ENCODE data around the gene ALG10B. TPM values are rescaled to one million over a fixed set of nuclear protein-coding genes. Genes with fewer than 3 reads are reported as not detected.

Gene ALG10B
- total and polyA plus RNA-seq, 2 of the 4 experiments (the other 2 are of a cell fraction): 2.9 to 3.6 TPM

- TF ChIP-seq, protein P1, sequence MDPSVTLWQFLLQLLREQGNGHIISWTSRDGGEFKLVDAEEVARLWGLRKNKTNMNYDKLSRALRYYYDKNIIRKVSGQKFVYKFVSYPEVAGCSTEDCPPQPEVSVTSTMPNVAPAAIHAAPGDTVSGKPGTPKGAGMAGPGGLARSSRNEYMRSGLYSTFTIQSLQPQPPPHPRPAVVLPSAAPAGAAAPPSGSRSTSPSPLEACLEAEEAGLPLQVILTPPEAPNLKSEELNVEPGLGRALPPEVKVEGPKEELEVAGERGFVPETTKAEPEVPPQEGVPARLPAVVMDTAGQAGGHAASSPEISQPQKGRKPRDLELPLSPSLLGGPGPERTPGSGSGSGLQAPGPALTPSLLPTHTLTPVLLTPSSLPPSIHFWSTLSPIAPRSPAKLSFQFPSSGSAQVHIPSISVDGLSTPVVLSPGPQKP (IDR thresholded peaks at IDR 0.05; ENCODE audit: borderline replicate concordance, low read depth, low read length): no peak
- no peak for TF ChIP-seq NFE2L2 (IDR thresholded peaks at IDR 0.05; ENCODE audit: low read depth, low read length)
These were observed 48.0 kb upstream of the ALG10B start (continued) for GRCh38 chr12:38268612-38269011.

GRCh38 chr12:38269897-38270296 lies 46.7 kb upstream of the ALG10B start:
- DNase-seq: no peak
- no peak overlapping the region for H2BK15ac ChIP-seq (ENCODE audit: low read depth, low read length)
- H3K4me3 ChIP-seq (ENCODE audit: insufficient read depth, low read depth, low read length): no peak overlapping the region
- H3K27ac ChIP-seq (ENCODE audit: insufficient read depth, low read length): no peak overlapping the region
- H3K14ac ChIP-seq (replicated peaks; ENCODE audit: low read depth, low read length): no peak overlapping the region
- no peak overlapping the region for H2AK9ac ChIP-seq (replicated peaks; ENCODE audit: low read depth, low read length, poor library complexity)
- H3K18ac ChIP-seq (ENCODE audit: low read depth, low read length): no peak overlapping the region
- H4K20me1 ChIP-seq (ENCODE audit: insufficient read depth, low read length): no peaks in the 10 kb centered on the region
- dilution Hi-C loops (cut with HindIII; ENCODE audit: low sequenced_read_pairs, unreplicated experiment): no loop called here
- H2BK5ac ChIP-seq (ENCODE audit: low read depth, low read length, poor library complexity, severe bottlenecking): no peak overlapping the region
- in situ Hi-C loops (cut with MboI; ENCODE audit: low sequenced_read_pairs): no loop called here
- H3K9ac ChIP-seq (ENCODE audit: low read depth, low read length): no peak overlapping the region
- no peak overlapping the region for H3K23ac ChIP-seq (ENCODE audit: low read depth, low read length)
- BruUV-seq (replicated peaks): no TSS peak
- no peaks in the 10 kb centered on the region for H3K27me3 ChIP-seq (ENCODE audit: control insufficient read depth, insufficient read depth, low read length)
- H3K9me3 ChIP-seq (ENCODE audit: control insufficient read depth, insufficient read depth, low read length): peaks cover 2% of the 10 kb centered on the region; the same call in 1 of the 2 replicates
- no peaks in the 10 kb centered on the region for H3K4me1 ChIP-seq (ENCODE audit: control insufficient read depth, insufficient read depth, low read length)
- ChIA-PET POLR2A (ENCODE audit: unreplicated experiment) (no interaction called here), CTCF (no interaction called here)
- intact Hi-C loops (cut with micrococcal nuclease): no loop called here
- WGBS, 2 experiments (ENCODE audit: extremely low coverage in 2 of 2, insufficient read length in 1 of 2): no CpG with 5 or more reads among the region's 1 CpG
- no peak overlapping the region for H2AFZ ChIP-seq (replicated peaks; ENCODE audit: low read length, poor library complexity)
- no peak overlapping the region for H4K91ac ChIP-seq (ENCODE audit: insufficient read depth, low read depth, low read length)
- H3K4ac ChIP-seq (ENCODE audit: low read depth, low read length): no peak overlapping the region
- H2AK5ac ChIP-seq (ENCODE audit: low read depth, low read length): no peak overlapping the region
- H4K5ac ChIP-seq (ENCODE audit: low read depth, low read length): no peak overlapping the region
- no peak overlapping the region for H4K8ac ChIP-seq (ENCODE audit: low read depth in 2 of 2, low read length in 2 of 2)
- H3K9me1 ChIP-seq (ENCODE audit: insufficient read depth, low read length): no peaks in the 10 kb centered on the region
- H2BK120ac ChIP-seq (ENCODE audit: low read depth, low read length): no peak overlapping the region
- H3K4me2 ChIP-seq (ENCODE audit: low read depth, low read length): no peak overlapping the region
- no peak overlapping the region for H3K56ac ChIP-seq (ENCODE audit: extremely low read depth, insufficient read depth, low read length)
- H3K79me1 ChIP-seq (ENCODE audit: low read depth in 1 of 2, low read length in 2 of 2): no peaks in the 10 kb centered on the region
- ATAC-seq (ENCODE audit: low read depth): no peak
- H3K36me3 ChIP-seq (ENCODE audit: control insufficient read depth, insufficient read depth, low read length): no peaks in the 10 kb centered on the region
- no peak overlapping the region for H2BK20ac ChIP-seq (ENCODE audit: low read depth, low read length)
- TF ChIP-seq MAFK (IDR thresholded peaks at IDR 0.05; ENCODE audit: low read depth, low read length) (no peak), CHD1 (IDR thresholded peaks at IDR 0.05; ENCODE audit: low read depth, low read length) (no peak), MXI1 (IDR thresholded peaks at IDR 0.05; ENCODE audit: borderline replicate concordance, low read depth, low read length) (no peak), FOS (IDR thresholded peaks at IDR 0.05; ENCODE audit: low read depth, low read length) (no peak), RCOR1 (IDR thresholded peaks at IDR 0.05; ENCODE audit: insufficient replicate concordance, low read length) (no peak), BHLHE40 (IDR thresholded peaks at IDR 0.05; ENCODE audit: low read depth, low read length) (no peak), CEBPB (IDR thresholded peaks at IDR 0.05; ENCODE audit: low read depth, low read length) (no peak), POLR2A (IDR thresholded peaks at IDR 0.05; ENCODE audit: low read depth, low read length) (no peak), NFE2L2 (IDR thresholded peaks at IDR 0.05; ENCODE audit: low read depth, low read length) (no peak), RAD21 (IDR thresholded peaks at IDR 0.05; ENCODE audit: low read length) (no peak), RFX5 (IDR thresholded peaks at IDR 0.05; ENCODE audit: low read depth, low read length) (no peak)
- TF ChIP-seq, protein P2, sequence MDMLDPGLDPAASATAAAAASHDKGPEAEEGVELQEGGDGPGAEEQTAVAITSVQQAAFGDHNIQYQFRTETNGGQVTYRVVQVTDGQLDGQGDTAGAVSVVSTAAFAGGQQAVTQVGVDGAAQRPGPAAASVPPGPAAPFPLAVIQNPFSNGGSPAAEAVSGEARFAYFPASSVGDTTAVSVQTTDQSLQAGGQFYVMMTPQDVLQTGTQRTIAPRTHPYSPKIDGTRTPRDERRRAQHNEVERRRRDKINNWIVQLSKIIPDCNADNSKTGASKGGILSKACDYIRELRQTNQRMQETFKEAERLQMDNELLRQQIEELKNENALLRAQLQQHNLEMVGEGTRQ (IDR thresholded peaks at IDR 0.05; ENCODE audit: low read depth, low read length): no peak
- TF ChIP-seq, protein P3, sequence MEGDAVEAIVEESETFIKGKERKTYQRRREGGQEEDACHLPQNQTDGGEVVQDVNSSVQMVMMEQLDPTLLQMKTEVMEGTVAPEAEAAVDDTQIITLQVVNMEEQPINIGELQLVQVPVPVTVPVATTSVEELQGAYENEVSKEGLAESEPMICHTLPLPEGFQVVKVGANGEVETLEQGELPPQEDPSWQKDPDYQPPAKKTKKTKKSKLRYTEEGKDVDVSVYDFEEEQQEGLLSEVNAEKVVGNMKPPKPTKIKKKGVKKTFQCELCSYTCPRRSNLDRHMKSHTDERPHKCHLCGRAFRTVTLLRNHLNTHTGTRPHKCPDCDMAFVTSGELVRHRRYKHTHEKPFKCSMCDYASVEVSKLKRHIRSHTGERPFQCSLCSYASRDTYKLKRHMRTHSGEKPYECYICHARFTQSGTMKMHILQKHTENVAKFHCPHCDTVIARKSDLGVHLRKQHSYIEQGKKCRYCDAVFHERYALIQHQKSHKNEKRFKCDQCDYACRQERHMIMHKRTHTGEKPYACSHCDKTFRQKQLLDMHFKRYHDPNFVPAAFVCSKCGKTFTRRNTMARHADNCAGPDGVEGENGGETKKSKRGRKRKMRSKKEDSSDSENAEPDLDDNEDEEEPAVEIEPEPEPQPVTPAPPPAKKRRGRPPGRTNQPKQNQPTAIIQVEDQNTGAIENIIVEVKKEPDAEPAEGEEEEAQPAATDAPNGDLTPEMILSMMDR (conservative IDR thresholded peaks at IDR 0.05; ENCODE audit: low read depth, low read length): no peak
